H1 (cell line): Measurements from ENCODE around the gene ELMO1.

Experiments used
- KDM5A ChIP-seq: fragments of 200-600 bp; IDR thresholded peaks from 2 replicates; pipeline ENCODE4 v1.7.1; 2012; ENCODE audit warnings: mild to moderate bottlenecking, low read length, inconsistent platforms, mixed read lengths
- TF ChIP-seq, protein P1 (sequence below), 3 experiments: IDR thresholded peaks; 1 replicate in 2 of 3; 2 replicates in 1 of 3; pipeline versions ENCODE4 v1.5.1 to v1.6.1; 2011; ENCODE audit warnings: low read length in 3 of 3, mild to moderate bottlenecking in 3 of 3, inconsistent platforms in 2 of 3, low read depth in 1 of 3, moderate library complexity in 1 of 3; ENCODE audit not compliant: insufficient read depth in 1 of 3; ENCODE audit errors: control extremely low read depth in 1 of 3

DNA sequence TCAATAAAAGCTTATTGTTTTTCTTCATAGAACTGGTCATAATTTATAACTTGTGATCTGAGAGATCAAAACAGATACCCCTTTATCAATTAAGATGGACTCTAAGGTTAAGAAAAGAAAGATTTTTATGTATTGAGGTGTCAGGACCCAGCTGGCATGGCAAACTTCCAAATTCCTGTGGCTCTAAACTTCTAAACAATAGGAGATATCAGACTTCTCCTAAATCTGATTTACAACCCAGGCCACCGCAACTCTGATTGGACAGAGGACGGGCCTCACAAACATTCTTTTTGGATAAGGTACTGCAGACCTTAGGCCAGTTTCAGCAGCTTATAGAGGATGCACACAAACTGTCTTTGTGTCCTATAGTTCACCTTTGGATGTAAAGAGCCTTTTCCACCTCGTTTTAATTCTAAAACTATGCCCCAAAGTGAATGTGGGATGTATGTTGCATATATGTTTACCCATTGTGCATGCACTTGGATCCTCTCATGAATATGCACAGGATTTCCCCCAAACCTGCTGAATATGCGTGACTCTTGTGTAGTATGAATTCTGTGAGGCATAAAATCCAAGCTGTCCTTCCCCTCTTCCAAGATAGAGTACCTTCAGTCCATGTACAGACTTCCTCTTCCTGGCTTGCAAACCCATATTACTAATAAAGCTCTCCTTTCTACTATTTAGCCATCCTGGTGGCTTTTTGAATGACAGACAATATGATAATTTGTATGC is 69.0 kb downstream of the ELMO1 start:
- TF ChIP-seq, protein P1, sequence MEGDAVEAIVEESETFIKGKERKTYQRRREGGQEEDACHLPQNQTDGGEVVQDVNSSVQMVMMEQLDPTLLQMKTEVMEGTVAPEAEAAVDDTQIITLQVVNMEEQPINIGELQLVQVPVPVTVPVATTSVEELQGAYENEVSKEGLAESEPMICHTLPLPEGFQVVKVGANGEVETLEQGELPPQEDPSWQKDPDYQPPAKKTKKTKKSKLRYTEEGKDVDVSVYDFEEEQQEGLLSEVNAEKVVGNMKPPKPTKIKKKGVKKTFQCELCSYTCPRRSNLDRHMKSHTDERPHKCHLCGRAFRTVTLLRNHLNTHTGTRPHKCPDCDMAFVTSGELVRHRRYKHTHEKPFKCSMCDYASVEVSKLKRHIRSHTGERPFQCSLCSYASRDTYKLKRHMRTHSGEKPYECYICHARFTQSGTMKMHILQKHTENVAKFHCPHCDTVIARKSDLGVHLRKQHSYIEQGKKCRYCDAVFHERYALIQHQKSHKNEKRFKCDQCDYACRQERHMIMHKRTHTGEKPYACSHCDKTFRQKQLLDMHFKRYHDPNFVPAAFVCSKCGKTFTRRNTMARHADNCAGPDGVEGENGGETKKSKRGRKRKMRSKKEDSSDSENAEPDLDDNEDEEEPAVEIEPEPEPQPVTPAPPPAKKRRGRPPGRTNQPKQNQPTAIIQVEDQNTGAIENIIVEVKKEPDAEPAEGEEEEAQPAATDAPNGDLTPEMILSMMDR (IDR thresholded peaks at IDR 0.05; ENCODE audit: control extremely low read depth in 1 of 3, insufficient read depth in 1 of 3, low read depth in 1 of 3, low read length in 3 of 3) = no peak
- TF ChIP-seq KDM5A = no peak
